Activated T-helper 9 cell treated with anti-CD3 and anti-CD28 coated beads, Interleukin-2, amount 50 U/mL, for 16 hours (primary cell): ENCODE measurements around the gene PRLR.

Experiments
- DNase-seq: peaks from one replicate; pipeline ENCODE4 v3.0.0-alpha.2; 2020; ENCODE audit warnings: low read depth

PRLR gene

DNA sequence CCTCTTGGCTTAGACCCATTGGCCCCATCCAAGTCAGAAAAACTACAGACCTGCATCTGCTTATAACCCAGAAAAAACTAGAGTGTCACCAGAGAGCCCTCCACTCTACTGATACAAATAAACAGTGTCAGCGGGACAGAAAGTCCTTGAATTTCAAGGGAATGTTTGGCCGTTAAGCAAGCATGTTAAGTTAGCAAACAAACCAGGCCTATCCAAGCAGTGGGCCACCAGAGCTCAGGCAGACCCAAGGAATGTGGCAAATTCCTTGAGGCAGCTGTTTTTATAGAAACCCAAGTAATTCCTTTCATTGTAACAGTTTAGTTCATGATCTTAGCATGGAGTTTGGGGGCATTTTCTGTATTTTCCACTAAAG, 70.9 kb downstream of the PRLR start:
- no peak for DNase-seq

DNA sequence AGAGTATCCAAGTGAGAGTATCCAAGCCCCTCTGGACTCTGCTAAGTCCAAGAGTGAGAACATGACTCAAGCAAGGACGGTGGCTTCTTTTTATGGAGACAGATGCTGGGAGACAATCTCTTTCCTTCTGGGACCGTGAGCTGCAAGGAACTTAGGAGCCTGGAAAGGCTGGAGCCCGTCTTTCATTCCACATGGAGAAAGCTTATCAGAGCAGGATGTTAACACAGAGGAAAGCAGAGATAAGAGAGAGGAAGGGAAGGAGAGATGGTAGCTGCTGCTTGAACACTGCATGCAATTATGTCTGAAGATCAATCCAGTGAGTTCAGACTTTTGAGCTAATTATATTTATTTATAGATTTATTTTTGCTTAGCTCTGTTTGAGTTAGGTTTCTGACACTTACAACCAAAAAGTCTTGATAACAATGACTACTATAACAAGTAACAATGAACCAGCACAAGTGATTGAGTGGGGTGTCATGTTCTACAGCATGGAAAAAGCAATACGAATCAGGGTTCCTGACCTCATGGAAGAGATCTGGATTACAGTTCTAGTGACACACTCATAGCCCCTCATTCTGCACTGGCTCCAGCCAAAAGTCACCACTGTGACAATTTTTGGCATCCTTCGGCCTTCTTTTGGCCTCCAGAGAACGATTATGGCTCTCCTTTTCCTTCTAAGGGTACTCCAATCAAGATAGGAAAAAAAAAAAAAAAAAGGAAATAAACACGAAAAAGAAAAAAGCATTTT, 71.5 kb downstream of the PRLR start:
- no peak for DNase-seq

DNA sequence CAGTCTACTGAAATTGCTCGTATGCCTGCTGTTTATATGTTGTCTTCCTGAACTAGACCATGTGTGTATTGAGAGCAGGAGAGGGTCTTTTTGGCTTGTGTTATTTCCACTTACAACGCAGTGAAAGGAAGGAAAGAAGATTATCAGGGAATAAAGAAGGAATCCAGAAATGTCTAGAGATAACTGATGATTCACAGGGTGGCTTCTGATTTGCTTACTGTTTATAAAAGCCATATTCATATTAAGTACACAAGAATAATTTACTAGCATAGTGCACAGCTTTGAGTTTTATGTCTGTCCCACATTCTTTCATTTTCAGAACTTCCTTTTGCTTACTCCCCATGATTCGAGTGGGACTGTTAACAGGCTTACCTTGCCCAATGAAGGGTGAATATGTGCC, 72.1 kb downstream of the PRLR start:
- no peak for DNase-seq

DNA sequence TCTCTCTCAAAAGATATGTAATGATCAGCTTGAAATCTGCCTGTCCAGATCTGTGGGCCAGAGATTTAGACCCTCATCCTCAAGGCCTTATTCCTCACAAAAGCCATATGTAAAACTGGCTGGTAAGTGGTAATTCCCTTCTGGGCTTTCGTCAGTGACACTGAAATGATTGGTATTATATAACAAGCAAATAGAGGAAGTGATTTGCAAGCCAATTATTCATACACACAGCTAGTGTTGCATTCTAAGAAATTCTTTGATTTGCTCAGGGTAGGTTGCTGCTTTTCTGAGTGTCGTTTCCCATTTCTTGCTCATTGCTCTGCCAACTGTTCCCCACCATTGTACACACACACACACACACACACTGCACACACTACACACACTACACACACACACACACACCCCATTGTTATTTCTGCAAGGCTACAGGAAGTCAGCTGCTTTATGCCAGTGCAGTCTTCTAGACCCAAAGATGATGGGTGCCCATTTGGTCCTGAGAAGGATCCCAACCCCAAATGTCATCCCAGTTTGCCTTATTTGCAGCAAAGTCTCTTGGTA, 76.8 kb downstream of the PRLR start:
- no peak for DNase-seq

DNA sequence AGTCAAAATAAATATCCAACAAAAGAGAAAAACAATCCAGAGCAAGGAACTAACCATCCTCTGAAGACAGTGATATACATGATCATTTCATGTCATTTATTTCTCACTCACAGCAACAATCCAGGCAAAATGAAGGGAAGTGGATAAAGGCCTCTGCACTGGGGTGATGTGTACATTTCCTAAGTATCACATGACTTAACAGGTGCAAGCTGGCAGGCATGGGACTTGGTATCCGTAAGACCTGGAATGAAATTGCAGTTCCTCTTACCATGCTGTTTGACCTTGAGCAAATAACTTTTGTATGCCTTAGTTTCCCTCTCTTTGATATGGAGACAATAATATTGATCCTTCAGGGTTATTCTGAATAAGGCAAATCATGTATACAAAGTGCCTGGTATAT, 77.6 kb downstream of the PRLR start:
- DNase-seq = no peak

DNA sequence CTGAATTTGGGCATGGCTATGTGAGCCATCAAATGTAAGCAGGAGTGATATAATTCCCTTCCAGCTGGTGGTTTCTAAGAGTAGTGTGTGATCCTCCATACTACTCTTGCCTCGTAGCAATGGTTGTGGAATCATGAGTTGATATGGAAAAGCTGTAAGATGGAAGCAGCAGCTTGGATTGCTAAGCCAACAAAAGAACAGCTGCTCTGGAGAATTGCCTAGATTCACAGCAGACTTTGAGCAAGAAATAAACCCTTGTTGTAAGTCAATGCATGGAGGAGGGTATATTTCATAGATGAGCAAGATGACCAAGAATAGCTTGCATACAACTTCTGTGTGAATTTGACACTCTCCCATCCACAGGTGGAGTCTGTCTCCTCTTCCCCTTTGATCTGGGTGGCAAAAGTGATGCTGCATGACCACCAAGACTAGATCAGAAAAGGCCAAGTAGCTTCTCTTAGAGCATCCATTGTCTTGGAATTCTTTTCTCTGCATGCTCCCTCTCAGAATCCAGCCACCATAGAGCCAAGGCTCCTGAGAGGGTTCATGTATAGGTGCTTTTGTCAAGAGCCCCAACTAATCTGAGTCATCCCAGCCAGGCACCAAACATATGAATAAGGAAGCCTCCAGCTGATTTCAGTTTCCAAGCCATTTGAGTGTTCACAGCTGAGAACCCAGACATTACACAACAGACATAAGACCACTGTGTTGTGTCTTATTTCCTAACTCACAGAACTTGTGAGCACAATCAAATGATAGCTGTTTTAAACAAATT, 79.0 kb downstream of the PRLR start:
- no peak for DNase-seq

DNA sequence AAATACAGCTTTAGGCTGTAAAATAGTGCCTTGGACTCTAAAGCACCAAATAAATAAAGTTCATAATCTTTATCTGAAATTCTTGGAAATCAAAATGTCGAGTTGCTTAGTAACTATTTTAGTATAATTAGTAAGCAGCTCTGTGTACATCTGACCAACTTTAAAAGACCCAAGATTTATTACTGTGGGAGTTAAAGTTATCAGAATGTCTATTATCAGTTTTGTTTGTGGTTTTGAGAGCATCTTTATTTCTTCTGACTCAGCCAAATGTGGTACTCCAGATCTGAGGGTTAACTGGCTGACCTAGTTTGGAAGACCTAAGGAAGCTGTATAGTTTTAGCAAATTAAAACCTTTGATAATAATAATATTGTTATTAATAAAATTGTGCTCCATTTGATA, 81.2 kb downstream of the PRLR start:
- no peak for DNase-seq

DNA sequence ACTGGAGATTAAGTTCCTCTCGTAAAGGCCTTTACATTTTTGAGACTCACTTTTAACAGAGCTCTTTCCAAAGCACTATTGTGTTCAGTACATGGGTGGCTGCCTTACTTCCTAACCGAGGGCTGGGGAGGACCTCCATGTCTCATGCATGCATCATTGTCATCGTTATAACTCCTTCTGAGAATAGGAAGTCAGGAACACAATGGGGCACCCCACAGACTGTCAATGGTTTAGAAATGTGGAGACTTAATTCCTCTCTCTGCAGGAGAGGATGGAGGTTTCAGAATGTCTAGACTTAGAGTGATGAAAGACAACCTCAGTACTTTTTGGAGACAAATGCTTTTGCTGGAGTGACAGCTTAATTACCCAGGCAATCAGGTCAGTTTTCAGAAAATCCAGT, 83.9 kb downstream of the PRLR start:
- no peak for DNase-seq

DNA sequence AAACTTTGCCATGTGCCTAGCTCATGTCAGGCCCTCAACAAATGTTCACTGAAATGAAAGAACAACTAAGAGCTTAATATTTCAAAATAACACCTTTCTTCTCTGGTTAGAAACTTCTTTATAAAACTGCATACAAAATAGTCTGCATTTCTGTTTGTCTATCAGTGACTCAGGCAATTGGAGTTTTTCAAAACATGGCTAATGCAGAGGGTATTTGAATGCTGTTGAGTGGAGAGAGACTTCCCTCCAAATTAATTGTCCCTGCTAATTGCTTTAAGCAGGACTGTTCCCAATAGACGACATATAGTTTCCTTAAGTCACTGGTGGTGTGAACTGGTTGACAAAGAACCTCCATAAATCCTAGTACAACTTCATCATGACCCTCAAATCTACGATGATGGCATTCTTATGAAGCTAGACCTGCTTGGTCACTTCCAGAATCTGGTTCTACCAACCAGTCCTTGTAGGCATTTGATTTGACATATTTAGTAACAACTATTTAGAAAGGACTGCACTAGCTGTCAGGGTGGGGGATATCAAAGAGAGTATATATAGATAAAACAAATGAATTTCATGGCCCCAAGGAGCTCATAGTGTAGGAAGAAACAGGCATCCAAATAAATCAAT, 84.5 kb downstream of the PRLR start:
- no peak for DNase-seq

DNA sequence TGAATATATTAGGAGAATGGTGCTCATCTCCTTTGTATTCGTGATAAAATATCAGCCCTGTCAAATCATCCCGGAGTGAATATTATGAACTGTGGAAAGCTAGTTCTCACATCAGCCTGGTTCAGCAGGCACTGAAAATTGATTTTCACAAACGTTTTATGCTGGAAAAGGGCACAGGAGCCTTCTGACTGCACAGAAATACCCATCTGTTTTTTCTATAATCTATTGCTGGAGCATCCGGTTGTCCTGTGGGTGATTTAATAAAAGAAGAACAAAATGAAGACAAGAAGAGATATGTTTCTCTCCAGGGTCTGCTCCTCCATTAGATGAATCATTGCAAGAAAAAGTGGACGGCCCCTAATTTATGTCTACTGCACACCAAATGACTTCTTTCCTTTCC, 85.3 kb downstream of the PRLR start:
- DNase-seq = no peak

DNA sequence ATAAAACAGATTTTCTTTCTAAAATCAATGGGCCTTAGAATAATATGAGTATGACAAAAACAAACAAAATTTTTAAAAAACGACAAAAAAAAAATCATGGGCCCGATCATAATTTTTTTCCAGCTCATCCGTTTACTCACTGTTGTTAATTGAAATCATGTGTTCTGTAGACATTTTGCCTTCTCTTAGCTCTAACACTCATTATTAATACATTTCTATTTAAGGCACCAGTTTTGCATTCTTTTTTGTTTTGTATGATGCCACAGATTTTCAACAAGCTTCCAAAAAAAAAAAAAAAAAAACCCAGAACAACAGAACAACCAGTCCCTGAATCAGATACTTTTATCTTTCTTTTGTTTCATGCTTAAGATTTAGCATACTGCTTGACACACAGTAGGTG, 86.4 kb downstream of the PRLR start:
- no peak for DNase-seq

DNA sequence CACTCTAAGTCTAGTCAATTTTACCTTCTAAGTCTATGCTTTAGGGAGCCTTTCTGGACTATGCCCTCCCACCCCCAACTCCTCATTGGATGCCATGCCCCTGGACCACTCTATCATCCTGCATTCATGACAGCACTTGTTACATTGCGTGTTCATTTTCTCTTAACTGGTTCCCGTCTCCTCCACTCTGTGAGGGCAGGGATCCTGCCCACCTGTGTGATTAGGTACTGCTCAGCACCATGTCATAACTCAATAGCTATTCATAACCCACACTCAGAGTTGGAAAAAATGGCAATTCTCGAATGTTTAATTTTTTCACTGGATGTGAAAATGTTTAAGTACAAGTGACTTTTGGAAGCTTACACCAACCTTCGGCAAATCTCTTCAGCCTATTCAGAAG, 88.5 kb downstream of the PRLR start:
- DNase-seq = no peak

DNA sequence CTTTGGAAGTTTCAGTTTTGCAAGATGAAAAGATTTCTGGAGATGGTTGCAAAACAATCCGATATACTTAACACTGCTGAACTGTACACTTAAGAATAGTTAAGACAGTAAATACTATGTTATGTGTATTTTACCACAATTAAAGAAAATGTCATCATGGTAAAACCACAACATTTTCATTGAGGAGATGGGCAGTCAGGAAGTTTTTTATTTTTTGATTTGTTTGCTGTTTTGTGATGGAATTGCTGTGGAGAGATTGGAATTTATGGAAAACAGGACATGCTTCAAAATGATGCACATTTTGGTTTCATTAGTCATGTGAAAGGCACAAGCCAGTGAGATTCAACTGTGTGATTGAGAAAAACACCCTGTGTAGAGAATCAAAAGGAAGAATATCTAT, 92.1 kb downstream of the PRLR start:
- DNase-seq = no peak

DNA sequence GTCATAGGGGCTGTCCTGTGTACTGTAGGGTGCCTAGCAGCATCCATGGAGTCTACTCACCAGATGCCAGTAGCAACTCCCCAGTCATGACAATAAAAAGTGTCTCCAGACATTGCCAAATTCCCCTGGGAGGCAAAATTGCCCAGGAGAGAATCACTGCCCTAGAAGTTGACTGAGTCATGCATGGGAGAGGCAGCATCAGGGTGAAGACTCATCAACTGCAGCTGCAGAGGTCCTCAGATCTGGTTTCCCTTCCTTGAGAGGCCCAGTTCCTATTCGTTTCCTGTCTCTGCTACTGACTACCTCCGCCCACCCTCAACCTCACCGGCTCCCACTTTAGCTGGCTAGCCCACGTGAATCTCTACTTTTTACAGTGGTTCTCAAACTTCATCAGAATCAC, 93.9 kb downstream of the PRLR start:
- DNase-seq = no peak

DNA sequence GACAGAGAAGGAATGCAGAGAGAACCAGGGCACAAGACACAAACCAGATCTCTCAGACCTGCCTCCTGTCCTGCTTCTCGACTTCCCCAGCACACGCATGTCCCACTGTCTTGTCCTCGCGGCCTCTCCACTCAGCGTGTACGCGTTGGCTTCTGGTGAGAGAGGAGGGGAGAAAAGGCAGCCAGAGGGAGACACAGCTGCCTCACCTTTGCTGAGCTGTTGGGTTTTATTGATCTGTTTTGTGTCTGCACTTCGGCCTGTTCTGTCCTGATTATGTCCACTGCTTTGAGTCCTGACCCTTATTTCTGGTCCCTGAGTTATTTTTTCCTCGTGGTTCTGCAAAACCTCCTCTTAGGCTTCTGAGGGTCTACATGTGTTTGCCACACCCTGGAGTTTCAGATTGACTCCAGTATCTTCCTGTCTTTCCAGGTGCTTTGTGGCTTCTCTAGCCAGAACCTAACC, 95.0 kb downstream of the PRLR start:
- DNase-seq = no peak

DNA sequence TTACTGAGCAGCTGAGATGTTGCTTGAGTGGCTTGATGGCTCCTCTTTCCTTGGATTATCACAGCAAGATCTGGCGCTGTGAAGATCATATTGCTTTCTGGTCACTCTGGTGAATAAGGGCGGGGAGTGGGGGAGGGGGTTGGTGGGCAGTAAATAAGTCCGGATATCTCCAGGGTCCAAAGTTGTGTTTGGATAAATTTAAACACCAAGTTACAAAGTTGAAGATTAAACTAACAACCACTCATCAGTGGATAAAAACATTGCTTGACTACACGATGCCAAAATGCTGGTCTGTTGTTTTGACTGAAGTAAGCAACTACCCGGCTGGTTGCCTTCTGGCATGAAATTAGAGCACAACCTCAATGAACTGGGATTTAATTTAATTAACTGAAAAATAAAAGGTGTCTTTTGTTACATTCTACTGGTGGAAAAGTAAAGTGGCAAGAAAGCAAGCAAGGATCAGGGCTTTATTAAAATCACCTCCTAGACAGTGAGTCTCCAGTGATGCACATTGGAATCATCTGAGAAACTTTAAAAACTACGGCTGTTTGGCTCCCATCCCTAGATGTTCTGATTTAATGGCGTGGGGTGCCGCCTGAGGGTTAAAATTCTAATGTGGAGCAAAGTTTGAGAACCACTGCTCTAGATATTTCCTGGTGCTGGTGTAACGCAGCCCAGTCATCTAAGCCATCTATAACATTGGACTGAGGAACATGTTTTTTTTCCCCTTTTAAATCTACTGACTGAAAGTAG, 95.8 kb downstream of the PRLR start:
- no peak for DNase-seq

DNA sequence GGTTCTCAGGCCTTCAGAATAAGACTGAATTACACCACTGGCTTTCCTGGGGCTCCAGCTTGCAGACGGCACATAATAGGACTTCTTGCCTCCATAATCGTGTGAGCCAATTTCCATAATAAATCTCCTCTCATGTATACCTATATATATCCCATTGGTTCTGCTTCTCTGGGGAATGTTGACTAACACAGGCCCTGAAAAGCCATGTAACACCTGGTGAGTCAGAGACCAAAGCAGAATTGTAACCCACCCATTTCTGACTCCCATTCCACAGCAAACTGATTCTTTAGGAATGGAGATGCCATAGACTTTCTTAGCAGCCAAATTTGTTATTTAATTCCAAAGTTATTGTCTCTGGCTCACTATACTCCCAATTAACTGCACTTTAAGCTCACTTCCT, 97.1 kb downstream of the PRLR start:
- no peak for DNase-seq

DNA sequence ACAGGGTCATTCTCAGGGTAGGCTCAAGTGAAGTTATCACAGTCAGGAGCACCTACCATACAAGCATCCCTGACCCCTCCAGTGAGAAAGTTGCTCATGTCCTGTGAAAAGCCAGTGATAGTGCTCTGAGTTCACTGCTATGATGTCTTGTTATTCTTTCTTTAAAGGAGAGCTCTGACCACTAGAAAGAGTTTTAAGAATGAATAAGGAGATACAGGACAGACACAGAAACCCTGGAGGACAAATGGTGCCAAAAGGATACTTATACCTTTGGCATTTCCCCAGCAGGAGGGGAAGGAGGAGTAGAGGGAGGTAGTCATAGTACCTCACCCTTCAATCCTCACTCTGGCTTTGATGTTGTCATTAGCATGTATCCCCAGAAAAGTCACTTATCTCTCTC, 98.6 kb downstream of the PRLR start:
- no peak for DNase-seq

DNA sequence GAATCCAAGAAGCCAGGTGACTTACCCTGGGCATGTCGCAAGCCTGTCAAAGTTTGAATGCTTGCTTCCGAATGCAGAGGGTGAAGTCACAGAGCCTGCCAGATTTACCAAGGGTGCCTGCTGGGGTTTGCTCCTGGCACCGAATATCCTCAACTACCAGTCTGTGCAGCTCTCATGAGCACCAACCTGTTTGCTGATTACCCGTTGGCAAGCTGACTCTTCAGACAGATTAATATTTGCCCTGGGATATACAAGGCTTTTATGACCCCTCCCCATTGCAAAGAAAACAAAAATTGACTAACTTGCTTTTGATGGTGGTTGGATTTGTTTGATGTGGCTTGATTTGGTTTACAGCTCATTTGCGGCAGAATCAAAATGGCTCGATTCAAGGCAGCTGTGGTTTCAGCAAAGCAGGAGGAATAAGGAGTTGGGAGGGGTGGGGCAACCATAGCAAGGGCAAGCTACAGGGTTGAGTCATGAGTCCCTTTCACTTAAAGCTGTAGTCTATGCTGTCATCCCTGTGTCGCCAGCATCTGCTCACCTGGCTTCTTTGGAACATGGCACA, 100.3 kb downstream of the PRLR start:
- peak; percentile 30 for DNase-seq

DNA sequence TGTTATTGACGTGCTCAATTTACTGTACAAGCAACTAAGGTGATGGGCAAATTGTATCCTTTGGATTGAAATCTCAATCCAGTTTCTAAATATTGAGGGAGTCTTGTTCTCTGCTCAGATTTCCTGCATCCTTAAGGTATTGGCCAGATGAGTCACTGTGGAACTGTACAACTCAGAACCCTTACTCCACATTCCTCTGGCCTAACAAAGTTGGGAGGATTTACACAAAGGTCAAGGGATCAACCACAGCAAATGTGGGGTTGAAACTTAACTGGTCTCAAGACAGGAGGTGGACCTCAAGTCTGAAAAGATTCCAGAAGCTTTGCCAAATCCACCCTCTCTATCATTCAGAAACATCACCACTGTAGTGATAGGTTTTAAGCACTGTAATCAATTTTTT, 101.0 kb downstream of the PRLR start:
- no peak for DNase-seq

DNA sequence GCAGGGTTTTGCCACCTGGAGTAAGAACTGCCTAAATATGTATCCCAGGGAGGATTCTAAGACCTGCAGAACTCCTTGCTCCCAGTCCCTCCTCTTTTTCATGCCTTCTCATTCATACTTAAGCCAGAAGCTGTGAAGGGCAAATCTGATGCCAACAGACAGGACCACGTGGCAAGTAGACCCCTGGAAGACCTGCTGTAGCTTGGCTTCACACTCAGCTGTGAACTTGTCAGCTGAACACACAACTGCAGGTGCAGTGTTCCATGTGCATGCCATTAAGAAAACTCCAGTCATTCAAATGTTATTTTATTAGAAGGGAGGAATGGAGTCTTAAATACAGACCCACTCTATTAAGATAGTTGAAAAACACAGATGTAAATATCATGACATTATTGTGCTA, 103.3 kb downstream of the PRLR start:
- DNase-seq = no peak

DNA sequence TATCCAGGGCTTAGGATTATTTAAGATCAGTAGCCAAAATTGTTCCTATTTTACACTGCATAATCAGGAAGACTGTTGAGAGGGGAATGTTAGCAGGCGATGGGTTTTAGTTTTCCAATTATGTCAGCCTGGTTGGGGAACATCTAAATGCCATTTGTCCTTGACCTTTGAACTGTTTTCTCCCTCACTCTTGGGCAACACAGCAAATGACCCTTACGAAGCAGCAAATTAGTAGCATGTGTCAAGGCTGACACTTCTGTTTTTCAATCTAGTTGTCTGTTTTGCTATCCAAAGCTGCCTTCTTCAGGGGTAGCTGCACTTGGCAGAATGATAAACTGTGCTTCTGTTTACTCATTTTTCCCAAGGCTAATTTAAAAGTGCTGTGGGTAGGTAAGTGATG, 104.5 kb downstream of the PRLR start:
- no peak for DNase-seq
